ENCODE results near the gene S100A12.

Gene S100A12

DNA sequence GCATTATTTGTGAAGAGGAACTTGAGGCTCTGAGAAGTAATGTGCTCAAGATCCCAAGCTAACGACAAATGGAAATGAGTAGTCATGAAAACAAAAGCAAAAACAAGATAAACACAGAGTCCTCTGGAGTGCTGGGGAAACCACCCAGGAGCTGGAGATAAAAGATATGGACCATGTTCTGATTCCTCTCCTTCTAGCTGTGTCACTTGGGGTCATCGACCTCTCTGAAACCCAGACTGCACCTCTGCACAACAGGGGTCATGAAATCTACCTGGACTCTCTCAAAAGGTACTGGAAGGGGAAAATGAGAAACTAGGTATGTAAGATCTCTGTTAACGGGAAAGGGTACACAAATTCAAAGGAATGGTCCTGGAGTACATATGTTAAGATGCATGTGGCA, 33.2 kb downstream of the S100A12 start:
- H3K27ac Mint-ChIP-seq = no peak overlapping the region
- H3K9me3 Mint-ChIP-seq = no peaks in the 10 kb centered on the region
- no peak for DNase-seq (ENCODE audit: low spot score in 2 of 2)
- no peaks in the 10 kb centered on the region for H3K36me3 Mint-ChIP-seq
- peaks cover 25% of the 10 kb centered on the region for H3K4me1 Mint-ChIP-seq
- ATAC-seq = no peak
- no peak overlapping the region for H3K4me3 Mint-ChIP-seq

DNA sequence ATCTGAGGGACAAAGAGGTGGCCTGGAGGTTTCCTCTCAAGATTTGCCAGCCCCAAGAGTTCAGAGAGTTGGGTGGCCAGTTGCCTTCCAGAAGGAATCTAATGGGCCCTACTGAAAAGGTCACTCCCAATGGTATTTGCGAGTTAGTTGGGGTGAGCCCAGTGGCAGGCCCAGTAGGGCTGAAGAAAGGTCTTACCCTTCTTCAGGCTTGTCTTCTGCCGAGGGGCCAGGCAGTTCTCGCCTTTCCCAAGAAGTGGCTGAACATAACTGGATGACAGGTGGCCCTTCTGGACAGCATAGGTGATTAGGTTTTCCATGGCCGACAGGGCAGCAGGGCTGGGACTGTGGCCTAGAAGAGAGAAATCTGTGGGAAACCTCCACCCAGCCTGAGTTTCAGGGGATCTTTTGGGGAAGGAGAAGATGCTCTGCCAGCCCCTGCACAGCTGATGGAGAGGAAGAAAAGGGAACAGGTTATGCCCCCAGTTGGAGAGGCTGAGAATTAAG, 33.9 kb downstream of the S100A12 start:
- Mint-ChIP-seq H3K36me3 (no peaks in the 10 kb centered on the region), H3K4me1 (peaks cover 23% of the 10 kb centered on the region), H3K4me3 (no peak overlapping the region), H3K27ac (no peak overlapping the region), H3K9me3 (no peaks in the 10 kb centered on the region)
- ATAC-seq (no peak), DNase-seq (ENCODE audit: low spot score in 2 of 2) (peak in 1 of 2 donors; percentile 38)

GRCh38 chr1:153340356-153340755, 35.1 kb downstream of the S100A12 start:
- Mint-ChIP-seq H3K27ac (no peak overlapping the region), H3K36me3 (no peaks in the 10 kb centered on the region)

GRCh38 chr1:153339802-153340201, 35.6 kb downstream of the S100A12 start:
- Mint-ChIP-seq H3K36me3 (no peaks in the 10 kb centered on the region), H3K4me3 (no peak overlapping the region), H3K9me3 (no peaks in the 10 kb centered on the region), H3K4me1 (peaks cover 7% of the 10 kb centered on the region), H3K27ac (no peak overlapping the region)
- DNase-seq (ENCODE audit: low spot score in 2 of 2) = no peak
- no peak for ATAC-seq

More at GRCh38 chr1:153340356-153340755, 35.1 kb downstream of the S100A12 start:
- no peak for DNase-seq (ENCODE audit: low spot score in 2 of 2)
- ATAC-seq = no peak
- no peak overlapping the region for H3K4me3 Mint-ChIP-seq
- peaks cover 12% of the 10 kb centered on the region for H3K4me1 Mint-ChIP-seq
- no peaks in the 10 kb centered on the region for H3K9me3 Mint-ChIP-seq

DNA sequence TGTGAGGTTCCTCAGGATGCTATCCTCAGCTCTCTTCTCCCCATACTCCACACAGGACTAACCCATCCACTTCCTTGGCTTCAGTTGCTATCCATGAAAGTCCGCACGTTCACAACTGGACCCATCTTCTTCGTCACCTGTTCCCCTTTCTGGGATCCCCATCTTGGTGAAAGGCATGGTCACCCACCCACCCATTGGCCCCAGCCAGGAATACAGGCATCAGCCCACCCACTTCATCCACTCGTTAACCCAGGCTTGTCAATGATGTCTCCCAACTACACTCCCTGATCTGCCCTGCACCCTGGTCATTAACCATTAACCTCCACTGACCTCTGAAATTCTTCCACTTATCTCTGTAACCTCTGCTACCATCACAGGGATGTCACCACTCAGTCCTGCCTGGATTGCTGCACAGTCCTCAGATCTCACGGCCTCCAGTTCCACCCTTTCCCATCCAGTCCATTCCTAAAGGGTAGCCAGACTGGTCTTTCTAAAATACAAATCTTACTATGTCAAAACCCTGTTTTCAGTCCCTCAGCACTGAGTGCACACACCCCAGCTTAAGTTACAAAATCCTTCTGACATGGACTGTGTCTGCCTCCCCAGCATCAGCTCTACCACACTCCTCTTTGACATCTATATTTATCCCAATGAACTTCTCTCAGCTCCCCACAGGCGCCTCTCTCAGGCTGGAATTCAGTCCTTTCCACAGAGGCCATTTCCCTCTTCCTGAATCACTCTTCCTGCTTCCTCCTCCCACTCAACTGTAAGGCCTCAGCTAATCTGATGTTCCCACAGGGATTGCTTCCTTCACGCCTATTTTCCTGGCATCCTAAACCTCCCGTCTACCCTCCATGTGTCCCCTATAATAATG, 37.2 kb downstream of the S100A12 start:
- Mint-ChIP-seq H3K4me3 (no peak overlapping the region), H3K9me3 (no peaks in the 10 kb centered on the region), H3K4me1 (no peaks in the 10 kb centered on the region), H3K36me3 (no peaks in the 10 kb centered on the region), H3K27ac (no peak overlapping the region)
- ATAC-seq (no peak), DNase-seq (ENCODE audit: low spot score in 2 of 2) (no peak)

- Mint-ChIP-seq H3K27ac (no peak overlapping the region), H3K36me3 (no peaks in the 10 kb centered on the region)
- no peak for ATAC-seq
Observed at GRCh38 chr1:153336650-153337049, 38.8 kb downstream of the S100A12 start.

DNA sequence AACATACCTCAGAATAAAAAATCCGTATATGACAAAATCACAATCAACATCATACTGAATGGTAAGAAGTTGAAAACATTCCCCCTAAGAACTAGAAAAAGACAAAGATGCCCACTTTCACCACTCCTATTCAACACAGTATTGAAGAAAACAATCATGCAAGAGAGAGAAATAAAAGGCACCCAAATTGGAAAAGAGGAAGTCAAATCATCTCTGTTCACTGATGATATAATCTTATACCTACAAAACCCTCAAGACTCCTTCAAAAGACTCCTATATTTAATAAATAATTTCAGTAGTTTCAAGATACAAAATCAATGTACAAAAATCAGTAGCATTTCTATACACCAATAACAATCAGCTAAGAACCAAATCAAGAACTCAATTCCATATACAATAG, 41.5 kb downstream of the S100A12 start:
- no peak overlapping the region for H3K4me3 Mint-ChIP-seq
- ATAC-seq = no peak

More at GRCh38 chr1:153336650-153337049, 38.8 kb downstream of the S100A12 start:
- no peak for DNase-seq (ENCODE audit: low spot score in 2 of 2)
- H3K9me3 Mint-ChIP-seq = no peaks in the 10 kb centered on the region
- H3K4me3 Mint-ChIP-seq = no peak overlapping the region
- H3K4me1 Mint-ChIP-seq = no peaks in the 10 kb centered on the region

GRCh38 chr1:153324912-153325311, 50.5 kb downstream of the S100A12 start:
- no peak overlapping the region for H3K4me3 Mint-ChIP-seq
- peaks cover 23% of the 10 kb centered on the region for H3K9me3 Mint-ChIP-seq
- no peaks in the 10 kb centered on the region for H3K36me3 Mint-ChIP-seq
- DNase-seq (ENCODE audit: low spot score in 2 of 2) (no peak), ATAC-seq (no peak)
- no peak overlapping the region for H3K27ac Mint-ChIP-seq
- H3K4me1 Mint-ChIP-seq = no peaks in the 10 kb centered on the region

More for the DNA sequence above, 41.5 kb downstream of the S100A12 start:
- H3K27ac Mint-ChIP-seq = no peak overlapping the region
- H3K36me3 Mint-ChIP-seq = no peaks in the 10 kb centered on the region
- peaks cover 11% of the 10 kb centered on the region for H3K9me3 Mint-ChIP-seq
- no peak for DNase-seq (ENCODE audit: low spot score in 2 of 2)
- no peaks in the 10 kb centered on the region for H3K4me1 Mint-ChIP-seq

Measured in stimulated activated effector memory CD8-positive, alpha-beta T cell treated with anti-CD3 and anti-CD28 coated beads, Interleukin-12 subunit alpha, Interleukin-12 subunit beta, amount 100 ng/mL, for 72 hours (primary cell).